ENCODE results near the gene SUSD1. TPM values are rescaled to one million over a fixed set of nuclear protein-coding genes. Genes with fewer than 3 reads are reported as not detected.
A peak's percentile ranks its signal among the peaks of the same experiment; 100 is the strongest.

The SUSD1 gene
- total RNA-seq, 1 experiment from 2014 or later, result 24.6 TPM

- Mint-ChIP-seq H3K9me3 (ENCODE audit: low read depth, unreplicated experiment) (no peaks in the 10 kb centered on the region), H3K27ac (ENCODE audit: unreplicated experiment) (no peak overlapping the region), H3K4me3 (ENCODE audit: low read depth, unreplicated experiment) (no peak overlapping the region), H3K4me1 (ENCODE audit: low read depth, unreplicated experiment) (peaks cover 10% of the 10 kb centered on the region), H3K36me3 (ENCODE audit: insufficient read depth, unreplicated experiment) (peaks cover 6% of the 10 kb centered on the region), H3K27me3 (ENCODE audit: unreplicated experiment) (no peaks in the 10 kb centered on the region)
- intact Hi-C loops (cut with micrococcal nuclease; ENCODE audit: unreplicated experiment), result loop anchor here (10.0 kb wide), 1 partner anchor 107 kb away; no protein-coding TSS in a partner anchor
- CTCF ChIA-PET, result interaction anchor here (0.6 to 1.5 kb wide), 6 partner anchors 15 to 422 kb away, joined by 3 to 6 read pairs (median 4); no protein-coding TSS in a partner anchor
- TF ChIP-seq CTCF (IDR thresholded peaks at IDR 0.05; ENCODE audit: unreplicated experiment), result peak; percentile 57
- peak; percentile 78 for DNase-seq
- BruUV-seq (replicated peaks), result no TSS peak
Measured at GRCh38 chr9:112097712-112098688, 77.1 kb downstream of the SUSD1 start.

- no peak for TF ChIP-seq CTCF (IDR thresholded peaks at IDR 0.05; ENCODE audit: unreplicated experiment)
- intact Hi-C loops (cut with micrococcal nuclease; ENCODE audit: unreplicated experiment), result loop anchor here (2.0 to 10.0 kb wide), 2 partner anchors 110 to 266 kb away; no protein-coding TSS in a partner anchor
- no peak for DNase-seq
- peaks cover 1% of the 10 kb centered on the region for H3K36me3 Mint-ChIP-seq (ENCODE audit: insufficient read depth, unreplicated experiment)
- CTCF ChIA-PET, result no interaction called here
- BruUV-seq (replicated peaks), result no TSS peak
- H3K27ac Mint-ChIP-seq (ENCODE audit: unreplicated experiment), result peak overlapping the region; percentile 5
- no peak overlapping the region for H3K4me3 Mint-ChIP-seq (ENCODE audit: low read depth, unreplicated experiment)
- no peaks in the 10 kb centered on the region for H3K9me3 Mint-ChIP-seq (ENCODE audit: low read depth, unreplicated experiment)
- H3K4me1 Mint-ChIP-seq (ENCODE audit: low read depth, unreplicated experiment), result peaks cover 10% of the 10 kb centered on the region
- no peaks in the 10 kb centered on the region for H3K27me3 Mint-ChIP-seq (ENCODE audit: unreplicated experiment)
Measured at GRCh38 chr9:112094948-112095681, 80.0 kb downstream of the SUSD1 start.

- H3K27ac Mint-ChIP-seq (ENCODE audit: unreplicated experiment), result no peak overlapping the region
- CTCF ChIA-PET, result no interaction called here
Measured at GRCh38 chr9:112094241-112094640, 80.9 kb downstream of the SUSD1 start.

More at GRCh38 chr9:112094241-112094640, 80.9 kb downstream of the SUSD1 start:
- H3K4me1 Mint-ChIP-seq (ENCODE audit: low read depth, unreplicated experiment), result peaks cover 10% of the 10 kb centered on the region
- TF ChIP-seq CTCF (IDR thresholded peaks at IDR 0.05; ENCODE audit: unreplicated experiment), result no peak
- DNase-seq, result no peak
- H3K9me3 Mint-ChIP-seq (ENCODE audit: low read depth, unreplicated experiment), result no peaks in the 10 kb centered on the region
- H3K27me3 Mint-ChIP-seq (ENCODE audit: unreplicated experiment), result no peaks in the 10 kb centered on the region
- intact Hi-C loops (cut with micrococcal nuclease; ENCODE audit: unreplicated experiment), result loop anchor here (2.0 to 10.0 kb wide), 2 partner anchors 111 to 267 kb away; no protein-coding TSS in a partner anchor
- H3K4me3 Mint-ChIP-seq (ENCODE audit: low read depth, unreplicated experiment), result no peak overlapping the region
- BruUV-seq (replicated peaks), result no TSS peak
- no peaks in the 10 kb centered on the region for H3K36me3 Mint-ChIP-seq (ENCODE audit: insufficient read depth, unreplicated experiment)
